ENCODE measurements around the gene GNS. TPM values are rescaled to one million over a fixed set of nuclear protein-coding genes. Genes with fewer than 3 reads are reported as not detected.

Gene GNS
- total RNA-seq, 2 donors from 2014 or later, result 107 to 125 TPM

DNA sequence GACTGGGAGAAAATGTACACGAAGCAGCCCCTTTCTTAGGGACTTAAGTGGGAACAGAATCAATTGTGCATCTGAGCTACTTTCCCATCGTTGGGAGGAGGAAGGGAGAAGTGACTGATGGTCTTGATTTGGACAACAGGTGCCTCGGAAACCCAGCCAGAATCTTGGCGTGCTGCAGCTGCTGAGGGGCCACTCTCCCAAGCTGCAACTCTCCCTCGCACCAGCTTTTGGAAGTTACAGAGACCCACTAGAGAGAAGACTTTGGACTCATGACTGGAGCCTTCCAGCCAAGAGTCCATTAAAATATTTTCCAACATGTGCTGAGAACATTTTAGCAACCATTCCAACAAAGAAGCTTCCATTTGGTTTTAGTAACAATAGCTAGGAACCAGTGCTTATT lies 52.3 kb downstream of the GNS start:
- Histone ChIP-seq H3K4me1 (ENCODE audit: control insufficient read depth in 1 of 2, low read depth in 2 of 2) (no peaks in the 10 kb centered on the region), H3K36me3 (peaks cover 6% of the 10 kb centered on the region), H3K9me3 (no peaks in the 10 kb centered on the region), H3K27me3 (replicated peaks; ENCODE audit: insufficient read depth) (no peaks in the 10 kb centered on the region), H3K4me3 (no peak overlapping the region), H3K27ac (no peak overlapping the region)
- DNase-seq (ENCODE audit: low spot score) (no peak), ATAC-seq (ENCODE audit: insufficient number of reproducible peaks, low FRiP score, low read depth) (no peak)
- TF ChIP-seq, protein P1, sequence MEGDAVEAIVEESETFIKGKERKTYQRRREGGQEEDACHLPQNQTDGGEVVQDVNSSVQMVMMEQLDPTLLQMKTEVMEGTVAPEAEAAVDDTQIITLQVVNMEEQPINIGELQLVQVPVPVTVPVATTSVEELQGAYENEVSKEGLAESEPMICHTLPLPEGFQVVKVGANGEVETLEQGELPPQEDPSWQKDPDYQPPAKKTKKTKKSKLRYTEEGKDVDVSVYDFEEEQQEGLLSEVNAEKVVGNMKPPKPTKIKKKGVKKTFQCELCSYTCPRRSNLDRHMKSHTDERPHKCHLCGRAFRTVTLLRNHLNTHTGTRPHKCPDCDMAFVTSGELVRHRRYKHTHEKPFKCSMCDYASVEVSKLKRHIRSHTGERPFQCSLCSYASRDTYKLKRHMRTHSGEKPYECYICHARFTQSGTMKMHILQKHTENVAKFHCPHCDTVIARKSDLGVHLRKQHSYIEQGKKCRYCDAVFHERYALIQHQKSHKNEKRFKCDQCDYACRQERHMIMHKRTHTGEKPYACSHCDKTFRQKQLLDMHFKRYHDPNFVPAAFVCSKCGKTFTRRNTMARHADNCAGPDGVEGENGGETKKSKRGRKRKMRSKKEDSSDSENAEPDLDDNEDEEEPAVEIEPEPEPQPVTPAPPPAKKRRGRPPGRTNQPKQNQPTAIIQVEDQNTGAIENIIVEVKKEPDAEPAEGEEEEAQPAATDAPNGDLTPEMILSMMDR (IDR thresholded peaks at IDR 0.05), result no peak

DNA sequence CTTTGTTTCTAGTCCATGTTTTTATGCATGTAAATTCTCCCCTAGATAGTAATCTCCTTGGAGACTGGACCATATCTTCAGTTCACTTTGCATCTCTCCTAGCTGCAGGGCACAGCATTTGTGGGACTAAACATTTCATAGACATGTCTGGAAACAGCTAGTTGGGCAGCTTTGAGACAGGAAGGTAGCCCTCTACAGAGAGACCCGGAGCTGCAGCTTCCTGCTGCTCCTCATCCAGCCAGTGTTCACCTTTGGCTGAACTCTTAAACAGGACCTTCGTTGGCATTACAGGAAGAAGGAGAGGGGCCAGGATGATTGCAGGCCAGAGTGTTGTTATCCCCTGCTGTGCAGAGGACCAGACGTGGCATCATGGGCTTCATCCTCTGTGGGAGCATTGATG lies 52.9 kb downstream of the GNS start:
- H3K27ac ChIP-seq, result no peak overlapping the region
- no peaks in the 10 kb centered on the region for H3K9me3 ChIP-seq
- no peaks in the 10 kb centered on the region for H3K27me3 ChIP-seq (replicated peaks; ENCODE audit: insufficient read depth)
- H3K4me3 ChIP-seq, result no peak overlapping the region
- no peak for DNase-seq (ENCODE audit: low spot score)
- TF ChIP-seq, protein P1 (IDR thresholded peaks at IDR 0.05), result no peak
- H3K4me1 ChIP-seq (ENCODE audit: control insufficient read depth in 1 of 2, low read depth in 2 of 2), result peaks cover 0 to under 1% of the 10 kb centered on the region in 2 donors
- H3K36me3 ChIP-seq, result peaks cover 6% of the 10 kb centered on the region
- no peak for ATAC-seq (ENCODE audit: insufficient number of reproducible peaks, low FRiP score, low read depth)

DNA sequence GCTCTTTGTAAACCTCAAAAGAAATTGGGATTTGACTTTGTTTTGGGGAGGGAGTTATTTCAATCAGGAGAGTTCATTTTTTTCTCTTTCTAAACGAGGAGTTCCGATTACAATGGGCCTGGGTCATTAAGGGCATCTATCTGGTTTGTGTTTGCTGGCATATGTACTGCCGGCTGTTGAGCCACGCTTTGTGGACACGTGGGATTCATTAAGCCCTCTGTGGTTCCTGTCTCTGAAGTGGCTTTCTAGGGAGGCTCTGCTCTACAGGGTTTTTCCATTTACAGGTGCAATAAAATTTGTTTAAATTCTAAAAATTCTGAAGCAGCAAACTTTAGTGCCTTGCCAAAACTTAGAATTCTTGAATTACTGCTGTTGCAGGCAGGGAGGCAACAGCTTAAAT lies 57.9 kb downstream of the GNS start:
- no peak for DNase-seq (ENCODE audit: low spot score)
- no peaks in the 10 kb centered on the region for H3K9me3 ChIP-seq
- TF ChIP-seq, protein P1 (IDR thresholded peaks at IDR 0.05), result no peak
- peaks cover 4 to 21% of the 10 kb centered on the region in 2 donors for H3K4me1 ChIP-seq (ENCODE audit: control insufficient read depth in 1 of 2, low read depth in 2 of 2)
- H3K27me3 ChIP-seq (replicated peaks; ENCODE audit: insufficient read depth), result no peaks in the 10 kb centered on the region
- ATAC-seq (ENCODE audit: insufficient number of reproducible peaks, low FRiP score, low read depth), result no peak
- H3K4me3 ChIP-seq, result no peak overlapping the region
- peaks cover 9% of the 10 kb centered on the region for H3K36me3 ChIP-seq
- H3K27ac ChIP-seq, result peak overlapping the region in 1 of 2 donors; percentile 5

DNA sequence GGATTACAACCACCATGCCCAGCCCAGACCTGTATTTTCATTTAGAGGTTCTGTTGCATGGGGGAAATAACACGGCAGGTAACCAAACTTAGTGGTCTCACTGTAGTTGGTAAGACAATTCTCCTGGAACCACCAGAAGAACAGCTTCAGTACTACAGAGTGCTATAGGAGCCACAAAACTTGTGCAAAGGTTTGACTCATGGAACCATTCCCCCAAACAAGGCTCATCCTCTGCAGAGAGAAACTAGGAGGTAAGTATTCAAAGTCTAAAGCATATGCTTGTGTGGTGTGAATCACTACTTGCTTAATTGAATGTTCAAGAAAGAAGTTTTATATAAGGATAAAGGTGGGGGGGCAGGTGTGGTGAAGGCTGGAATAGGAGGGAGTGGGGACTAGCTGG lies 58.7 kb downstream of the GNS start:
- TF ChIP-seq, protein P1 (IDR thresholded peaks at IDR 0.05), result no peak
- no peaks in the 10 kb centered on the region for H3K9me3 ChIP-seq
- H3K27ac ChIP-seq, result peak overlapping the region in 1 of 2 donors; percentile 5
- no peak for DNase-seq (ENCODE audit: low spot score)
- peaks cover 7 to 27% of the 10 kb centered on the region in 2 donors for H3K4me1 ChIP-seq (ENCODE audit: control insufficient read depth in 1 of 2, low read depth in 2 of 2)
- H3K4me3 ChIP-seq, result no peak overlapping the region
- ATAC-seq (ENCODE audit: insufficient number of reproducible peaks, low FRiP score, low read depth), result no peak
- no peaks in the 10 kb centered on the region for H3K27me3 ChIP-seq (replicated peaks; ENCODE audit: insufficient read depth)
- peaks cover 11% of the 10 kb centered on the region for H3K36me3 ChIP-seq

DNA sequence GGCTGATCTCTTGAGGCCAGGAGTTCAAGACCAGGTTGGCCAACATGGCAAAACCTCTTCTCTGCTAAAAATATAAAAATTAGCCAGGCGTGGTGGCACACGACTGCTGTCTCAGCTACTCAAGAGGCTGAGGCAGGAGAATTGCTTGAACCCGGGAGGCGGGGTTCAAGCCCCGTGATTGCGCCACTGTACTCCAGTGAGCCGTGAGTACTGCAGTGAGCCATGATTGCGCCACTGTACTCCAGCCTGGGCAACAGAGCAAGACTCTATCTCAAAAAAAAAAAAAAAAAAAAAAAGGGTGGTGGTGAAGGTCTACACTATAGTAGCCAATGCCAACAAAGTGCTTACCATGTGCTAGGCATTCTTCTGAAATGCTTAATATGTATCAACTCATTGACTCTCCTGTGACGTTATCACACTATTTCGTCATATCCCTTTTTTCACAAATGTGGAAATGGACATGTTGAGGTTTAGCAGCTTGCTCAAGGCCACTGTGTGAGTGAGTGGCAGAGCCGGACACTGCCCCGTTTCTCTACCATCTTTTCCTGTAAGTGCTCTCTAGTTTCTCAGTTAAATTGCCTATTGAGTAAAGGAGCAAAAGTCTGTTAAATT lies 59.6 kb downstream of the GNS start:
- Histone ChIP-seq H3K9me3 (no peaks in the 10 kb centered on the region), H3K36me3 (peaks cover 20% of the 10 kb centered on the region), H3K27me3 (replicated peaks; ENCODE audit: insufficient read depth) (no peaks in the 10 kb centered on the region), H3K27ac (no peak overlapping the region), H3K4me3 (no peak overlapping the region), H3K4me1 (ENCODE audit: control insufficient read depth in 1 of 2, low read depth in 2 of 2) (peaks cover 10 to 36% of the 10 kb centered on the region in 2 donors)
- TF ChIP-seq, protein P1 (IDR thresholded peaks at IDR 0.05), result no peak
- DNase-seq (ENCODE audit: low spot score) (no peak), ATAC-seq (ENCODE audit: insufficient number of reproducible peaks, low FRiP score, low read depth) (no peak)

Data from thoracic aorta (tissue), 2 donors.